ENCODE results near the gene SEMA4A.

SEMA4A gene

GRCh38 chr1:156136970-156137483, 16.4 kb upstream of the SEMA4A start:
- no peak for DNase-seq

GRCh38 chr1:156138458-156138867, 14.9 kb upstream of the SEMA4A start:
- no peak for DNase-seq

- DNase-seq: peak; percentile 41
Measured at GRCh38 chr1:156140879-156141707, 12.3 kb upstream of the SEMA4A start.

GRCh38 chr1:156143765-156144489, 9.5 kb upstream of the SEMA4A start:
- no peak for DNase-seq

GRCh38 chr1:156144742-156145141, 8.6 kb upstream of the SEMA4A start:
- no peak for DNase-seq

GRCh38 chr1:156145650-156146019, 7.8 kb upstream of the SEMA4A start:
- DNase-seq: no peak

- peak; percentile 55 for DNase-seq
Measured at GRCh38 chr1:156146020-156146768, 7.2 kb upstream of the SEMA4A start.

GRCh38 chr1:156146769-156147405, 6.5 kb upstream of the SEMA4A start:
- no peak for DNase-seq

- no peak for DNase-seq
Measured at GRCh38 chr1:156148216-156148615, 5.2 kb upstream of the SEMA4A start.

GRCh38 chr1:156149374-156150332, 3.7 kb upstream of the SEMA4A start:
- DNase-seq: no peak

GRCh38 chr1:156150333-156151011, 2.9 kb upstream of the SEMA4A start:
- DNase-seq: no peak

GRCh38 chr1:156151093-156151688, 2.2 kb upstream of the SEMA4A start:
- DNase-seq: no peak

- no peak for DNase-seq
Measured at GRCh38 chr1:156152628-156153027, 757 bp upstream of the SEMA4A start.

- peak; percentile 44 for DNase-seq
Measured at GRCh38 chr1:156154317-156154749, 948 bp downstream of the SEMA4A start.

- no peak for DNase-seq
Measured at GRCh38 chr1:156155756-156156510, 2.5 kb downstream of the SEMA4A start.

GRCh38 chr1:156157506-156157905, 4.1 kb downstream of the SEMA4A start:
- no peak for DNase-seq

GRCh38 chr1:156157966-156158365, 4.6 kb downstream of the SEMA4A start:
- no peak for DNase-seq

GRCh38 chr1:156160000-156160742, 6.8 kb downstream of the SEMA4A start:
- DNase-seq: no peak

GRCh38 chr1:156160743-156161171, 7.4 kb downstream of the SEMA4A start:
- DNase-seq: peak; percentile 79

Data from stimulated activated CD4-positive, alpha-beta T cell treated with anti-CD3 and anti-CD28 coated beads, Interleukin-4, amount 100 ng/mL, for 24 hours (primary cell).